Measurements from ENCODE around the gene SEMA3B.
"Not testable (repeated sequence)": the region's sequence is repeated elsewhere in the genome, so short reads cannot be mapped to it uniquely, and the experiment has no call there.

The SEMA3B gene

GRCh38 chr3:50237754-50238548, 31.0 kb upstream of the SEMA3B start:
- peak; percentile 65 for DNase-seq (ENCODE audit: low read depth)

- no peak for DNase-seq (ENCODE audit: low read depth)
These were observed 30.4 kb upstream of the SEMA3B start for GRCh38 chr3:50238549-50239026.

- DNase-seq (ENCODE audit: low read depth), result no peak
These were observed 29.3 kb upstream of the SEMA3B start for GRCh38 chr3:50239649-50240048.

DNA sequence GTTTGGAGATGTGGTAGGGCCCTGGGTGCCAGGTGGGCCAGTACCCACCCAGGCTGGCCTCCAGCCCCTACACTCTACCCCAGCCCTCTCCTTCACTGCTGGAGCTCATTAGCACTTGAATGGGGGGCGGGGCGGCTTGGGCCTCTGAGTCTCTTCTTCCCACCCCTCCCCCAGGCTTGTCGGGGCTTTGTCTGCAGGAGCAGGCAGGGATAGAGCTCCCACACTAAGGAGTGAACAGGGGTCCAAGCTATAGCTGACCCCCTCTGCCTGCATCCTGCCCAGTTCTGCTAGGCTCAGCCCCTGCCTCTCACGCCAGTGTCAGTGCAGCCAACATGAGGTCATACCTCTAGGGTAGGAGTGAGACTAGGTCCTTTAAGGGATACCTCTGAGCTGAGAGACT, 27.8 kb upstream of the SEMA3B start:
- DNase-seq (ENCODE audit: low read depth), result no peak

- DNase-seq (ENCODE audit: low read depth), result no peak
These were observed 27.1 kb upstream of the SEMA3B start for GRCh38 chr3:50241713-50242380.

- DNase-seq (ENCODE audit: low read depth), result no peak
These were observed 26.6 kb upstream of the SEMA3B start for GRCh38 chr3:50242381-50242770.

- no peak for DNase-seq (ENCODE audit: low read depth)
These were observed 25.9 kb upstream of the SEMA3B start for GRCh38 chr3:50242851-50243542.

DNA sequence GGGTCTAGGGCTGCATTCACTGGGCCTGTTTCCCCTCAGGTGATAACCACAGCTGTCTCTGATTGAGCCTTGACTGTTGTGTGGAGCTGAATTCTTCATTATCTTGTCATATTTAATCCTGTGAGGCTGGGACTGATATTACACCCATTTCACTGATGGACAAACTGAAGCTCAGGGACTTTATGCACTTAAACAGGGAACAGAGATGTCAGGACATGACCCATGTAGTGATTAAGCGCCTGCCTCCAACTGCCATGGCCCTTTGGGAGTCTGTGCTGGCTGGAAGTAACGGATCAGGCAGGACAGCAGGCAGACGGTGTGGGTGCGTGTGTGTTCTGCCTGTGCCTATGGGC, 25.4 kb upstream of the SEMA3B start:
- no peak for DNase-seq (ENCODE audit: low read depth)

- DNase-seq (ENCODE audit: low read depth), result not testable (repeated sequence)
These were observed 24.1 kb upstream of the SEMA3B start for GRCh38 chr3:50244813-50245212.

DNA sequence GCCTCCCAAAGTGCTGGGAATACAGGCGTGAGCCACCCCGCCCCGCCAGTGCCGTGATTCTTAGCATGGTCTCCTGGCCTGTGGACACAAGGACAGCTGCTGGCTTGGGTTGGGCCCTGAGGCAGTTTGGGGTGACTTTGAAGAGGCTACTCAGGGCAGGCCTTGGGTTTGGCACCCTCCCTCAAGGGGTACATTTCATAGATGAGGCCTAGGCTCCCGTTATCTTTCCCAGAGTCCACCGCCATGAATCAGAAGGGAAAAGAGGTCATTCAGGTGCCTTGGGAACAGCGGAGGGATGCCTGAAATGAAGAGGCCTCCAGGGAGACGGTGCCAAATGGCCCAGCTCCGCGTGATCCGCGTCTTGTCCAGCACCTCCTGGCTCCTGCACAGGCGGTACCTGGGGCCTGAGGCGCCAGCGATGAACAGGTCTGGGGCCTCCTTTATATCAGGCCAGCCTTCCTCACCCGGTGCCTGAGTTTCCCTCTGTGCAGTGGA, 23.6 kb upstream of the SEMA3B start:
- DNase-seq (ENCODE audit: low read depth), result no peak

- no peak for DNase-seq (ENCODE audit: low read depth)
These were observed 23.0 kb upstream of the SEMA3B start for GRCh38 chr3:50245831-50246516.

DNA sequence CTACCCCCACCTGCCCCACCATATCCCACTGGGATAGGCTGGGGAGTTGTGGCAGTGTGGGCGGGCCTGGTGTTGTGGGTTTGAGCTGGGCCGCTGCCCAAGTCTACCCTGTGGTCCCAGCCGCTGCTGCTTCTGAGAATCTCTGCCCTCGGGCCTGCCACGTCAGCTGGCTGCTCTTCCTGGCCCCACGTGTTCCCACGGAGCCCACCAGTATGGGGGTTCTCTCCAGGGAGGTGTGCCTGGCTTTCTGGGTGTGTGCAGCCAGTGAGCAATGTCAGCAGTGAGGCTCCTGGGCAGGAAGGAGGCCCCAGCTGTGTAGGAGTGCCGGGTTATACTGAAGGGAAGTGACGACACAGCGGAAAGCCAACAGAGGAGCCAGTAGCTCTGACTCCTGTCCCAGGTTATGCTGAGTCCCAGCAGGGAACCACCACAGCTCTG, 22.4 kb upstream of the SEMA3B start:
- peak; percentile 88 for DNase-seq (ENCODE audit: low read depth)

- no peak for DNase-seq (ENCODE audit: low read depth)
These were observed 20.6 kb upstream of the SEMA3B start for GRCh38 chr3:50248387-50248786.

DNA sequence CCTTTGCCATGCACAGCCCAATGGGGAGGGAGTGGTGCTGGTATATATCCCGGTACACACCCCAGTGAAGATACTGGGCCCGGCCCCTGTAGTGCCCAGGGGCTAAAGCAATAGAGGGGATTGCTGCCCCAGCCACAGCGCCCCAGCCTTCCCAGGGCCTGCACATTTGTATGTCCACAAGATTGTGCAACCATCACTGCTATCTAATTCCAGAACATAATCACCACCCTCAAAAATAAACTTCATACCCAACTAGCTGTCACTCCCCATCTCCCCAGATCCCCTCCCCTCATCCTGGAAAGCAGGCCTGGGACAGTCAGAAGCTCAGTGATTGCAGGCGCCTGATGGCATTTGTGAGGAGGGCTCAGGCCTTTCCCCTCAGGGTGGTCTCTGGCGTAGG, 19.5 kb upstream of the SEMA3B start:
- DNase-seq (ENCODE audit: low read depth), result no peak

- DNase-seq (ENCODE audit: low read depth), result no peak
These were observed 18.4 kb upstream of the SEMA3B start for GRCh38 chr3:50250514-50250913.

DNA sequence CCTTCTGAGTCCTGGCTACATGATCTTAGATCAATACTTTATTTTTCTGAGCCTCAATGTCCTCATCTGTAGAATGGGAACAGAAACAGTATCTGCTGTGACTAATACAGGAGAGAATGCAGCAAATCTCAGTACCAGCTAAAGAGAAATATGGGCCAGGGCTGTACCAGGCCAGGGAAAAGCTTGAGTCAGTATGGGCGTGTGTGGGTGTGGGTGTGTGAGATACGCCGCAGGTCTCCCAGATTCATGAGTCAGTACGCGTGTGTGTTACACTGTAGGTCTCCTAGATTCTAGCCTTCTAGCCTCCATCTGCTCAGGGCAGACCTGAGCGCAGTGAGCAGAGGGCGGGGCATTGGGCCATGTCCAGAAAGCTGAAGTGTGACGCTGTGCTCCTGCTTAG, 17.7 kb upstream of the SEMA3B start:
- DNase-seq (ENCODE audit: low read depth), result no peak

DNA sequence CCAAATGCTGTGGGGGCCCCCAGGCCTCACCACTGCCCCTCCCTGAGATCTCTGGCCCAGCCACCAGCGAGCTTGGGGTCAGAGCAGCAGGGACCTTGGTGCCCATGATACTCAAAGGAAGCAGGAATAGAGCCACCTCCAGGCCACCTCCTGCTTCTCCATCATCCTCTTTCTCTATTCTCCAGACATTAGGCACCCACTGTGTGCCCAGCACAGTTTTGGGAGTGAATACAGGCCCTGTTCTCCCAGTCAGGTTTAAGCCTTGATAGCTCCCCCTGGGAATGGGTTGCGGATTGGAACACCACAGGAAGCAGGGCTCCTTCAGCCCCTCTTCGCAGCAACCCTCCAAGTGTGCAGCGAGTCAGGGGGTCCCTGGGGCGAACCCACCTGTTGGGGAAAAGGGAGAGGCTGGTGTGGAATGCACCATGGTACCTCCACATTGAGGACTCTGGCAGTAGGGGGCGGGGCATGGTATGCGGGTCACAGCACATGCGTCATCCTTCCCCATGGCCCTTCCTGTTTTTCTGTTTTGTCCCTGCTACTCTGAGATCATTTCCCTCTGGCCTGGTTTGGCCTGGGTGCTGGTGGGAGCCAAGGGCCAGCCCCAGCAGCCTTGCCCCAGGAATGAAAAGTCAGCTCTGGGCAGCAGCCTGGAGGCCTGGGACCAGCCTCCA, 14.2 kb upstream of the SEMA3B start:
- DNase-seq (ENCODE audit: low read depth), result no peak

- DNase-seq (ENCODE audit: low read depth), result no peak
These were observed 13.7 kb upstream of the SEMA3B start for GRCh38 chr3:50255251-50255615.

GRCh38 chr3:50256978-50257890, 11.7 kb upstream of the SEMA3B start:
- DNase-seq (ENCODE audit: low read depth), result no peak

- no peak for DNase-seq (ENCODE audit: low read depth)
These were observed 10.8 kb upstream of the SEMA3B start for GRCh38 chr3:50258029-50258680.
